ENCODE results near the gene KRT80.

KRT80 gene

DNA sequence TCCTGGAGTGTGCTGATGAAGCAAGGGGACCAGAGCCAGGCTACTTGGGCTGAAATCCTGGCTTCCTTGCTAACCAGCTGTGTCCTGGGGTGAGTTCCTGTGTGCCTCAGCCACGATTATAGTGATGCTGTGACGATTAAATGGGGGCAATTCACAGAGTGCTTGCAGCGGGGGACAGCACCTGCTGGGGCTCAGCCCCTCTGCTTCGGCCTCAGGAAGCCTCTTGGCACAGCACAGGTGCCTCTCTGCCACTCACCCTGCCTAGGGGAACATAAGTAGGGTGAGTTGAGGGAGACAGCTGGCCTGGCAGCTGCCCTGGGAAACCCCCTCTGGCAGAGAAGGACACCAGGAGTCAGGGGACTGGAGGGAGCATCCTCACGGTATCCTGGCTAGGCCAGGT lies 9.4 kb downstream of the KRT80 start:
- TF ChIP-seq, protein P1, sequence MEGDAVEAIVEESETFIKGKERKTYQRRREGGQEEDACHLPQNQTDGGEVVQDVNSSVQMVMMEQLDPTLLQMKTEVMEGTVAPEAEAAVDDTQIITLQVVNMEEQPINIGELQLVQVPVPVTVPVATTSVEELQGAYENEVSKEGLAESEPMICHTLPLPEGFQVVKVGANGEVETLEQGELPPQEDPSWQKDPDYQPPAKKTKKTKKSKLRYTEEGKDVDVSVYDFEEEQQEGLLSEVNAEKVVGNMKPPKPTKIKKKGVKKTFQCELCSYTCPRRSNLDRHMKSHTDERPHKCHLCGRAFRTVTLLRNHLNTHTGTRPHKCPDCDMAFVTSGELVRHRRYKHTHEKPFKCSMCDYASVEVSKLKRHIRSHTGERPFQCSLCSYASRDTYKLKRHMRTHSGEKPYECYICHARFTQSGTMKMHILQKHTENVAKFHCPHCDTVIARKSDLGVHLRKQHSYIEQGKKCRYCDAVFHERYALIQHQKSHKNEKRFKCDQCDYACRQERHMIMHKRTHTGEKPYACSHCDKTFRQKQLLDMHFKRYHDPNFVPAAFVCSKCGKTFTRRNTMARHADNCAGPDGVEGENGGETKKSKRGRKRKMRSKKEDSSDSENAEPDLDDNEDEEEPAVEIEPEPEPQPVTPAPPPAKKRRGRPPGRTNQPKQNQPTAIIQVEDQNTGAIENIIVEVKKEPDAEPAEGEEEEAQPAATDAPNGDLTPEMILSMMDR (IDR thresholded peaks at IDR 0.05) = no peak
- H3K27ac ChIP-seq = no peak overlapping the region
- no peaks in the 10 kb centered on the region for H3K27me3 ChIP-seq
- no peaks in the 10 kb centered on the region for H3K9me3 ChIP-seq
- no peak overlapping the region for H3K4me3 ChIP-seq (ENCODE audit: low read depth in 1 of 2, low read length in 1 of 2)
- H3K36me3 ChIP-seq = no peaks in the 10 kb centered on the region
- peaks cover 7 to 13% of the 10 kb centered on the region in 2 experiments for H3K4me1 ChIP-seq (ENCODE audit: control insufficient read depth in 1 of 2, insufficient read depth in 1 of 2, low read depth in 1 of 2, low read length in 1 of 2)

DNA sequence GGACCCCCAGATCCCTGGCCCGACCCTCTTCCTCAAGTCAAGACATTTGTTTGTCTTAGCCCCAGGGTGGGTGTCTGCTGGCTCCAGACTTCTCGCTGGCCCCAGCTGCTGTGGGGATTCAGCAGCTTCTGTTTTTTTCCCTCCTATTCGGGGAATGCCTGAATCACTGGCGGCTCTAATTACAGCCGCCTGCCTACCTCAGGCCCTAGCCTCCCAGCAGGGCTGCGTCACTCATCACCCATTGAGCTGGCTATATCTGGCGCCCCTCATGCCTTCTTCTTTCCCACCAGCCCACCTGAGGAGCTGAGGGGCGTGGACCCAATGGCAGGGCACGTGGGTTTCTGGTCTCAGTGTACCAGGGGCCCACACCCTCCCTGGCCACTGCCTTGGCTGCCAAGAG lies 10.1 kb downstream of the KRT80 start:
- Histone ChIP-seq H3K36me3 (no peaks in the 10 kb centered on the region), H3K27me3 (no peaks in the 10 kb centered on the region), H3K9me3 (no peaks in the 10 kb centered on the region), H3K4me1 (ENCODE audit: control insufficient read depth in 1 of 2, insufficient read depth in 1 of 2, low read depth in 1 of 2, low read length in 1 of 2) (peaks cover 7 to 13% of the 10 kb centered on the region in 2 experiments), H3K4me3 (ENCODE audit: low read depth in 1 of 2, low read length in 1 of 2) (no peak overlapping the region), H3K27ac (no peak overlapping the region)
- TF ChIP-seq, protein P1 (IDR thresholded peaks at IDR 0.05) = no peak

DNA sequence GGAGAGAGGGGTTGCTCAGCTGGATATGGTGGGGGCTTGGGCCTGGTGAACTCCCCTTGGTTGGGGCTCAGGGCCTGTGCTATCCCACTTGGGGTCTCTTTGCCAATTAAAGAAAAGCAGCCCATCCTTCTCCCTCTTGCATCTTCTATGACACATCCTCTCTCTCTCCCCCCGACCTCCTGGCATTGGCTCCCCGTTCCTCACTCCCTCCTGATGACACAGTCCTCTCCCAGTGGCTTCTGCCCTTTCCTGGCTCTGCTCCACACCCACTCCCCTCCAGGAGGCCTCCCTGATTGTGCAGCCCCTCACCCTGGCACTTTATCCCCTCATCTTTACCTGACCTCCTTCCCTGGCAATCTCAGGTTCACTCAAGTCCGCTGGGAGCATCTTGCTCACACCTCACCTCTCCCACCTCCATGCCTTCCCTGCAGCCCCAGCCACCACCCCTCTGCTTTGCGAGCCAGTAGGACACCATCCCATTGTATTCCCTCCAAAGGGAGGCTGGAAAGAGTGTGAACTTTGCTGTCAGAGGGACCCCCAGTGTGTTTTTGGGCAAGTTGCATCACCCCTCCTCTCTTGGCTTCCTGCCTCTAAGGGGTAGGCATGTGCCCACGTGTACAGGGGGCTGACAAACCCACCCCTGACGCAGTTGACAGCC lies 10.7 kb downstream of the KRT80 start:
- Histone ChIP-seq H3K4me3 (ENCODE audit: low read depth in 1 of 2, low read length in 1 of 2) (no peak overlapping the region), H3K36me3 (no peaks in the 10 kb centered on the region), H3K27me3 (no peaks in the 10 kb centered on the region), H3K4me1 (ENCODE audit: control insufficient read depth in 1 of 2, insufficient read depth in 1 of 2, low read depth in 1 of 2, low read length in 1 of 2) (peaks cover 7 to 8% of the 10 kb centered on the region in 2 experiments), H3K27ac (no peak overlapping the region), H3K9me3 (no peaks in the 10 kb centered on the region)
- TF ChIP-seq, protein P1 (IDR thresholded peaks at IDR 0.05) = no peak

DNA sequence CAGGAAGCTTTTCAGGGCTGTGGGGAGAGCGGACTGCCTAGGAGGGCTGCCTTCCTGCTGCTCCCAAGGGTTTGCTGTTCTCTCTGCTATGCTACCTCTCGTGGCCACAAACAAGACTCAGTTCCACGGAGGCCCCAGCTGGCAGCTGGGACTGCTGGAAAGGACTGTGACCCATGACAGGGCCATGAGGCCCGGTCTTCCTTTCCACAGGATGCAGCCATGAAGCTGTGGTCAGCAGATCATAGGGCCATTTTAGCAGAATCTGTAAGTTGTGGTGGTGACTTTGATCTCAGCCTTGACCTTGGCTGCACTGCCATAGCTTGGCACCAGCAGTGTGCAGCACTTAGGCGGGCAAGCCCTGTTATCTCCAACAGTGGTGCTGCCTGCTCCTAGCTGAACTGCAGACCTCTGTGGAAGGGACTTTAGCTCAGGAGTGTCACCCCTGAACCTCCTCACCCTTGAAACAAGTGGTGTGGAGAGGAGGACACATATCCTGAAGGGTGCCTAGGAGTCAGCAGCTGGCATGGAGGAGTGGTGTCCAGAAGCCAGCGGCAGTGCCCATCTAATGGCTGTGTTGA lies 12.3 kb downstream of the KRT80 start:
- Histone ChIP-seq H3K27me3 (no peaks in the 10 kb centered on the region), H3K4me3 (ENCODE audit: low read depth in 1 of 2, low read length in 1 of 2) (no peak overlapping the region), H3K4me1 (ENCODE audit: control insufficient read depth in 1 of 2, insufficient read depth in 1 of 2, low read depth in 1 of 2, low read length in 1 of 2) (peaks cover 0 to under 1% of the 10 kb centered on the region in 2 experiments), H3K36me3 (no peaks in the 10 kb centered on the region), H3K27ac (no peak overlapping the region), H3K9me3 (no peaks in the 10 kb centered on the region)
- TF ChIP-seq, protein P1 (IDR thresholded peaks at IDR 0.05) = no peak

DNA sequence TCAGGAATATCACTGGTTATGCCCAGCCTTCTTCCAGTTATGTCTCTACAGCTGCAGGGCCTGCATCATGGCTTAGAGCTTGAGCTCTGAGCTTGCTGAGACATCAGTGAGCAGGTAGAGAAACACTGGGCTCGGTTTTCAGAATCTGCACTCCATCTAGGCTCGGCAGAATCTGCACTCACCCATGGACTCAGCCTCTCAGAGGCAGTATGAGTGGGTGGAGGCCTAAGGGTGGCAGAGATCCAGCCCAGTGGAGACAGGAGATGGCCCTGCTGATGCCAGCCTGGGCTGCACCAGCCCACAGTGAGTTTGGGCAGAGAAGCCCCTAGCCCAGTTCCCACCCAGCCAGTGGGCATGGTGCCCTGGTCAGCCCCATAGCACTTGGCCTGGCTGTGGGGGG lies 12.8 kb downstream of the KRT80 start:
- Histone ChIP-seq H3K9me3 (no peaks in the 10 kb centered on the region), H3K27me3 (no peaks in the 10 kb centered on the region), H3K36me3 (no peaks in the 10 kb centered on the region), H3K4me1 (ENCODE audit: control insufficient read depth in 1 of 2, insufficient read depth in 1 of 2, low read depth in 1 of 2, low read length in 1 of 2) (no peaks in the 10 kb centered on the region), H3K27ac (no peak overlapping the region), H3K4me3 (ENCODE audit: low read depth in 1 of 2, low read length in 1 of 2) (no peak overlapping the region)
- TF ChIP-seq, protein P1 (IDR thresholded peaks at IDR 0.05) = no peak

Measured in neutrophil (primary cell).